SK-N-SH (cell line): Measurements from ENCODE around the gene PARD3. TPM values are rescaled to one million over a fixed set of nuclear protein-coding genes. Genes with fewer than 3 reads are reported as not detected.

Experiments
- CTCF ChIA-PET: fragments of 300-600, 350-600 bp; formaldehyde crosslinking; extraction: SDS; loops from one replicate; lab custom pipeline; 2021; lab: Yijun Ruan, JAX
- POLR2A ChIA-PET: fragments of 350-600 bp; sonication (Branson Sonifier 250); formaldehyde crosslinking; extraction: SDS; loops from one replicate; lab custom pipeline; 2020; ENCODE audit warnings: antibody characterized with exemption, inconsistent platforms; lab: Yijun Ruan, JAX
- DNase-seq: peaks from one replicate; pipeline ENCODE4 v3.0.0; 2012
- H2AFZ ChIP-seq: fragments of 200-600 bp; sonication (generic); 2 replicates; pipeline ENCODE4 v1.8.1; 2016; ENCODE audit warnings: antibody characterized with exemption, mild to moderate bottlenecking, low read depth
- H3F3A ChIP-seq: fragments of 200-600 bp; sonication (generic); replicated peaks from 2 replicates; pipeline ENCODE3; 2016; ENCODE audit warnings: antibody characterized with exemption, mild to moderate bottlenecking; ENCODE audit not compliant: insufficient read depth
- H3K27ac ChIP-seq, 2 experiments: fragments of 200-500 bp in 1 of 2; fragments of 200-600 bp in 1 of 2; sonication (Bioruptor generic) in 1 of 2; sonication (generic), shearing (Covaris generic) in 1 of 2; 2 replicates each; pipeline versions ENCODE4 v1.5.1 to v1.6.1; 2014 to 2016; ENCODE audit warnings: low read depth in 2 of 2, inconsistent platforms in 1 of 2, low read length in 1 of 2, mild to moderate bottlenecking in 1 of 2, mixed read lengths in 1 of 2
- H3K27me3 ChIP-seq: fragments of 200-600 bp; sonication (generic), shearing (Covaris generic); 2 replicates; pipeline ENCODE4 v1.6.1; 2016; ENCODE audit warnings: mixed run types; ENCODE audit not compliant: insufficient read depth
- H3K36me3 ChIP-seq, 2 experiments: fragments of 200-500 bp in 1 of 2; fragments of 200-600 bp in 1 of 2; sonication (Bioruptor generic) in 1 of 2; sonication (generic) in 1 of 2; replicated peaks in 1 of 2; 2 replicates each; pipeline versions ENCODE3 to v1.5.1; 2014 to 2016; ENCODE audit warnings: low read length in 1 of 2, mild to moderate bottlenecking in 1 of 2; ENCODE audit not compliant: insufficient read depth in 2 of 2, control insufficient read depth in 1 of 2
- H3K4me1 ChIP-seq, 2 experiments: fragments of 200-500 bp in 1 of 2; fragments of 200-600 bp in 1 of 2; sonication (Bioruptor generic) in 1 of 2; sonication (generic), shearing (Covaris generic) in 1 of 2; 2 replicates each; pipeline versions ENCODE4 v1.5.1 to v1.6.1; 2014 to 2016; ENCODE audit warnings: low read depth in 1 of 2, low read length in 1 of 2, mixed run types in 1 of 2; ENCODE audit not compliant: insufficient read depth in 2 of 2, control insufficient read depth in 1 of 2
- H3K4me2 ChIP-seq: fragments of 200-600 bp; sonication (generic), shearing (Covaris generic); 2 replicates; pipeline ENCODE4 v1.6.1; 2017; ENCODE audit warnings: mixed run types
- H3K4me3 ChIP-seq, 2 experiments: fragments of 200-500 bp in 1 of 2; fragments of 200-600 bp in 1 of 2; sonication (Bioruptor generic) in 1 of 2; sonication (generic), shearing (Covaris generic) in 1 of 2; 2 replicates each; pipeline versions ENCODE4 v1.5.1 to v1.8.1; 2014 to 2016; ENCODE audit warnings: low read depth in 2 of 2, inconsistent platforms in 1 of 2, low read length in 1 of 2, mild to moderate bottlenecking in 1 of 2, mixed read lengths in 1 of 2, moderate library complexity in 1 of 2
- H3K79me2 ChIP-seq: fragments of 200-600 bp; sonication (generic); 2 replicates; pipeline ENCODE4 v1.8.1; 2017; ENCODE audit warnings: mild to moderate bottlenecking; ENCODE audit not compliant: insufficient read depth
- H3K9ac ChIP-seq: fragments of 200-600 bp; sonication (generic); 2 replicates; pipeline ENCODE4 v1.6.1; 2017; ENCODE audit warnings: mixed run types
- H3K9me2 ChIP-seq: fragments of 200-600 bp; sonication (generic); 2 replicates; pipeline ENCODE4 v1.6.1; 2017; ENCODE audit warnings: mixed run types
- H3K9me3 ChIP-seq: fragments of 200-600 bp; sonication (generic); 2 replicates; pipeline ENCODE4 v1.6.1; 2017; ENCODE audit warnings: mixed run types, mild to moderate bottlenecking, moderate library complexity
- H4K20me1 ChIP-seq: fragments of 200-600 bp; sonication (generic); 2 replicates; pipeline ENCODE4 v1.6.1; 2017; ENCODE audit warnings: mild to moderate bottlenecking, mixed run types; ENCODE audit not compliant: insufficient read depth
- EP300 ChIP-seq, 2 experiments: IDR thresholded peaks; 2 replicates each; pipeline versions ENCODE4 v1.4.0 to v1.6.1; 2012; ENCODE audit warnings: borderline replicate concordance in 1 of 2, low read depth in 1 of 2, low read length in 1 of 2
- FOSL2 ChIP-seq: IDR thresholded peaks from 2 replicates; pipeline ENCODE4 v1.4.0; 2012; ENCODE audit warnings: low read depth, mild to moderate bottlenecking, moderate library complexity, borderline replicate concordance
- FOXJ3 ChIP-seq: sonication (generic); formaldehyde crosslinking; IDR thresholded peaks from 2 replicates; pipeline ENCODE4 v1.5.1; 2020; ENCODE audit warnings: mild to moderate bottlenecking, missing genetic modification reagents
- GABPA ChIP-seq: IDR thresholded peaks from 2 replicates; pipeline ENCODE4 v1.4.0; 2012; ENCODE audit warnings: low read depth, mild to moderate bottlenecking
- IRF3 ChIP-seq: fragments of 150-350 bp; IDR thresholded peaks from 2 replicates; pipeline ENCODE4 v1.6.1; 2016; ENCODE audit warnings: mild to moderate bottlenecking, low read depth, low read length
- JUND ChIP-seq: IDR thresholded peaks from 2 replicates; pipeline ENCODE4 v1.4.0; 2012
- MAX ChIP-seq: IDR thresholded peaks from 2 replicates; pipeline ENCODE4 v1.4.0; 2012; ENCODE audit warnings: low read depth
- NFIC ChIP-seq: IDR thresholded peaks from 2 replicates; pipeline ENCODE4 v1.4.0; 2012; ENCODE audit warnings: borderline replicate concordance
- POLR2AphosphoS5 ChIP-seq: IDR thresholded peaks from 2 replicates; pipeline ENCODE4 v1.6.1; 2012; ENCODE audit warnings: low read depth, low read length
- RAD21 ChIP-seq: IDR thresholded peaks from 2 replicates; pipeline ENCODE4 v1.6.1; 2012; ENCODE audit warnings: mild to moderate bottlenecking, low read length
- RFX5 ChIP-seq: IDR thresholded peaks from 2 replicates; pipeline ENCODE4 v1.6.1; 2012; ENCODE audit warnings: mild to moderate bottlenecking, improper control_type of control experiment, low read length
- RXRA ChIP-seq: IDR thresholded peaks from 2 replicates; pipeline ENCODE4 v1.4.0; 2012; ENCODE audit warnings: low read depth, mild to moderate bottlenecking, borderline replicate concordance
- SIN3A ChIP-seq: IDR thresholded peaks from 2 replicates; pipeline ENCODE4 v1.6.1; 2012; ENCODE audit warnings: low read depth, mild to moderate bottlenecking, low read length, moderate library complexity, borderline replicate concordance
- SMC3 ChIP-seq: IDR thresholded peaks from 2 replicates; pipeline ENCODE4 v1.6.1; 2012; ENCODE audit warnings: low read depth, low read length, improper control_type of control experiment
- TCF12 ChIP-seq: IDR thresholded peaks from 2 replicates; pipeline ENCODE4 v1.4.0; 2012
- USF1 ChIP-seq: IDR thresholded peaks from 2 replicates; pipeline ENCODE4 v1.4.0; 2012; ENCODE audit warnings: low read depth, borderline replicate concordance
- USF2 ChIP-seq: fragments of 150-350 bp; IDR thresholded peaks from 2 replicates; pipeline ENCODE4 v1.6.1; 2017; ENCODE audit warnings: antibody characterized with exemption, low read length, low read depth, borderline replicate concordance
- YY1 ChIP-seq: IDR thresholded peaks from 2 replicates; pipeline ENCODE4 v1.4.0; 2012; ENCODE audit warnings: low read depth, mild to moderate bottlenecking
- WGBS: methylation state at CpG from one replicate; pipeline ENCODE4 v1.1.6; 2017; ENCODE audit warnings: low lambda C conversion rate; 5-methylcytosine and 5-hydroxymethylcytosine counted together
- polyA plus RNA-seq, 3 experiments: library from polyadenylated mRNA; depleted of rRNA; stranded (reverse); fragments of >200 nt; gene quantifications; 2 replicates each; pipeline ENCODE4 v1.2.3, GENCODE V29; 2012

Gene PARD3
- polyA plus RNA-seq, 1 of the 3 experiments (the other 2 are of a cell fraction): 29.4 TPM

- Histone ChIP-seq H3K27me3 (no peaks in the 10 kb centered on the region), H3K79me2 (peaks cover 78% of the 10 kb centered on the region), H3K4me1 (peaks cover 6 to 34% of the 10 kb centered on the region in 2 experiments; a peak in 3 of 4 replicates), H2AFZ (no peak overlapping the region), H3K36me3 (no peaks in the 10 kb centered on the region), H3K9me3 (no peaks in the 10 kb centered on the region), H3F3A (peaks cover 33% of the 10 kb centered on the region), H3K9ac (no peak overlapping the region), H3K9me2 (no peaks in the 10 kb centered on the region), H3K4me3 (no peak overlapping the region), H3K27ac (peak overlapping the region in 1 of 2 experiments; percentile 73; a peak in 1 of 4 replicates), H4K20me1 (peaks cover 19% of the 10 kb centered on the region), H3K4me2 (no peak overlapping the region)
- POLR2A ChIA-PET: no interaction called here
- no peak for DNase-seq
- CTCF ChIA-PET: interaction anchor here (0.9 to 1.7 kb wide), 3 partner anchors 10 to 94 kb away, joined by 3 to 4 read pairs (median 4); partner anchors contain the start of gene PARD3
- 96% methylated on average over 7 of the region's 7 CpGs for WGBS
- TF ChIP-seq IRF3: no peak
- no peak for TF ChIP-seq TCF12
- no peak for TF ChIP-seq MAX
- no peak for TF ChIP-seq USF1
- no peak for TF ChIP-seq FOXJ3 (CRISPR knock-in tag)
- no peak for TF ChIP-seq GABPA
- no peak for TF ChIP-seq JUND
- TF ChIP-seq USF2: no peak
- TF ChIP-seq RXRA: no peak
- TF ChIP-seq FOSL2: no peak
- no peak for TF ChIP-seq EP300 (IDR thresholded peaks at IDR 0.05; ENCODE audit: borderline replicate concordance in 1 of 2, low read depth in 1 of 2, low read length in 1 of 2)
- no peak for TF ChIP-seq RFX5
- no peak for TF ChIP-seq SIN3A
- no peak for TF ChIP-seq YY1
- TF ChIP-seq RAD21: no peak
- no peak for TF ChIP-seq NFIC
- TF ChIP-seq SMC3: no peak
- TF ChIP-seq POLR2AphosphoS5: no peak
Observed at GRCh38 chr10:34730726-34731125, 84.4 kb downstream of the PARD3 start.
